GM21447 (cell line): ENCODE results near the gene ZFR2.
"Not testable (repeated sequence)": the region's sequence is repeated elsewhere in the genome, so short reads cannot be mapped to it uniquely, and the experiment has no call there.

Source experiments
- ATAC-seq: cut with Tn5 transposase; IDR thresholded peaks from one replicate; pipeline ENCODE4 v1.9.1; 2021; ENCODE audit not compliant: unreplicated experiment

The ZFR2 gene

DNA sequence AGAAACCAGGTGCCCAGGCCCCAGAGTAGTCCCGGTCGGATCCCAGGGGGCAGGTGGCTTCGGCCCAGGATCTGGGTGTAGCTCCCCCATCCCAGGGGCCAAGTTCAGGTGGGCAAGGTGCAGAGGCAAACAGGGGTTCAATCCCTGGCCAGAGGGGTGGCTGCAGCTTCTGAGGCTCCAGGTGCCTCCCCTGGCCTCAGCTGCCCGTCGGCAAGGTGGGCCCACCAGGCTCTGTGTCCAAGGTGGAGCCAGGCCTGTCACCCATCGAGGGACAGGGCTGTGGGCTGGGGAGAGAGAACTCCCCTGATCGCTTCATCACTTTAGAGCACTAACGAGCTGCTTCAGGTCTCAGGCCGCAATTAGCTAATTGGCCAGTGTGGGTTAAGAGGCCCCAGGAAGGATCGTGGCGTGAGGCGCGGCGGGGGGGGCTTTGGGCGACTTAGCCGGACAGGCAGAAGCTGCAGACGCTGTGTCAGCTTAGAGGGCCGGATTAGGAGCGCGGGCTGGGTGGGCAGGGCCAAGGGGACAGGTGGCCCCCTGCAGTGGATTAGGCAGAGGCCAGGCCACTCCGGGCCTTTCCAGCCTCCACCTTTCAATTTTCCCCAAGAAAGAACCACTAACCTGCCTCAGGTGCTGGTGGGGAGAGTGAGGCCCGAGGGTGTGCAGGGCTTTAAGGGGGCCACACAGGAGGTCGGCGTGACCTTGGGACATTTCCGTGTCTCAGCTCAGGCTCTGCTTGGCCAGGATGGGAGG, 94.0 kb downstream of the ZFR2 start:
- ATAC-seq, result no peak

DNA sequence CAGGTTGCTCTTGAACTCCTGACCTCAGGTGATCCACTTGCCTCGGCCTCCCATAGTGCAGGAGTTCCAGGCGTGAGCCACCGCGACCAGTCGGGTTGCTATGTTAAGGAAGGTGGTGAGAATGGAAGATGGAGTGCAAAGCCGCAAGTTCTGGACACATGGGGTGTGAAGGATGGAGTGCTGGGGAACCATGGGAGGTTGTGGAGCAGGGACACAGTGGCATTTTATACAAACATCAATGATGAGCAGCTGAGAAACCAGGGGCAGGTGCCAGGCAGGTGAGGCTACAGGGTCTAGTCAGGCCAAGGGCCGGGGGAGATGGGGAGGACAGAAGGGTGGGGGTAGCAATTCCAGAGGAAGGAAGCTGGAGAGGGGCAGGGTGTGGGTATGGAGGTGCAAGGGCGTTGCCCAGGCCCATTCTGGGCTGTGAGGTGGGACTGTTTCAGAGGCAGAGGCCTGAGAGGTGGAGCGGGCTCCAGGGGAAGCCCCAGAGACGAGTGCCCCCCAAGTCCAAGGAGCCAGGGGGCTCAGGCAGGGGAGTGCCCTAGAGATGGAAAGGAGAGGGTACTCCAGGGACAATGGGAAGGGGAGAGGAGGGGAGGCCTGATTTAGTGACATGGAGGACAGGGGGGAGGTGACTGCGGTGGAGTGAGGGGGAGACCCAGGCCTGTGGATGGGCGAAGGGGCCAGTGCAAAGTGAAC, 94.9 kb downstream of the ZFR2 start:
- ATAC-seq, result no peak

DNA sequence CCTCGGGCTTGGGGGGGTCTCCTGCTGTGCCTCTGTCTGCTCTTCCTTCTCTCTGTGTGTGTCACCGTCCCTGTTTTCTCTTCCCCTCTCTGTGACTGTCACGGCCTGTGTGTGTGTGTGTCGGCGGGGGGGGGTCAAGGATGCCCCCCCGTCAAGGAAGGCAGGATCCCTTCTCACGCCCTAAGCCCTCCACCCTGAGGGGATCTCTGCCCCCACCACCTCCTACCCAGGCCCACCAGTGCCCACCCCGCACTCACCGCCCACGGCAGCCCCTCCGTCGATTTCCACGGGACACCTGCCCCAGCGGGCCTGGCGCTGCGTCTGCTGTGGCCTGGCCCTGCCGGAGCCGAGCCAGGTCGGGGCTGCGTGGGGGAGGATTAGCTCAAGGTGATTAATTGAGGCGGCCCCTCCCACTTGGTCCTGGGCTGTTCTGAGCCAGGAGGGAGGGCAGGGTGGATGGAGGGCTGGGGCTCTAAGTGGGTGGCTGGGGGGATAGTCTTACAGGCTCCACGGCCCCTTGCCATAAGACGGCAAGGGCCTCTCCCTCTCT, 96.9 kb downstream of the ZFR2 start, which contains the start of gene RAX2:
RAX2 (minus strand) TSS at position 323 of the 550 bp plus-strand sequence. CDS start 486 bp downstream, outside the sequence.
- ATAC-seq, result no peak

DNA sequence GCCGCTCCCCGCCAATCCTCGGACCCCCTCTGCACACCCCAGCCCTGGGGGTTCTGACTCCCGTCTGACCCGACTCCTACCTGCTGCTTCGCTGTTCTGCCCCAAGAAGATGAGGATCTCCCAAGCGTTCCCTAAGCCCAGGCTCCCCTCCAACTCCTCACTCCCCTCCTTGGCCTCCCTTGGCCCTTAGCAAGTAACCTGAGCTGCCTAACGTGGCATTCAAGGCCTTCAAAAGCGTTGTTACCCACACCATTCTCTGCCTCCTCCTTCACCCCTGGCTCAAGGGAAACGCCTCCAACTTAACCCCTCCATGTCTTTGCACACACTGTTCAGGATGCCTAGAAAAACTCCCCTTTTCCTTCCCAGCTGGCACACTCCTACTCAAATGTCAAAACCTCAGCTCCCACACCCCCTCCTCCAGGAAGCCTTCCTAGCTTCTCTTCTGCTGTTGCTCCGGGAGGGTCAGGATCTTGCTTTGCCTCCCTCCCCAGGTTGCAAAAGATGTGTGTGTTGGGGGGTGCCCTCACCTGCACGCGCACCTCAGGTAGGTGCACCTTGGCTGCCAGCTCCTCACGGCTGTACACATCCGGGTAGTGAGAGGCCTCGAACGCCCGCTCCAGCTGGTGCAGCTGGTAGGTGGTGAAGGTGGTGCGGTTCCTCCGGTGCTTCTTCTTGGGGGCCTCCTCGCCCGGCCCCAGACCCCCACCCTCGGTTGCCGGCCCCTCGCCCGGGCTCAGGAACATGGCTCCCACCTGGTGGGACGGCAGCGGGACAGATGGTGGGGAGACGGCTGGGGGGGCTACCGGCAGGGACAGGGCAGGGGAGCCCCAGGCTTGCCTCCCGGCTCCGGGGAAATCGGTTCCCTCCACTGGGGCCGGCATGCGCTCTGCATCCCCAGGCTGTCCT, 97.6 kb downstream of the ZFR2 start:
- no peak for ATAC-seq

DNA sequence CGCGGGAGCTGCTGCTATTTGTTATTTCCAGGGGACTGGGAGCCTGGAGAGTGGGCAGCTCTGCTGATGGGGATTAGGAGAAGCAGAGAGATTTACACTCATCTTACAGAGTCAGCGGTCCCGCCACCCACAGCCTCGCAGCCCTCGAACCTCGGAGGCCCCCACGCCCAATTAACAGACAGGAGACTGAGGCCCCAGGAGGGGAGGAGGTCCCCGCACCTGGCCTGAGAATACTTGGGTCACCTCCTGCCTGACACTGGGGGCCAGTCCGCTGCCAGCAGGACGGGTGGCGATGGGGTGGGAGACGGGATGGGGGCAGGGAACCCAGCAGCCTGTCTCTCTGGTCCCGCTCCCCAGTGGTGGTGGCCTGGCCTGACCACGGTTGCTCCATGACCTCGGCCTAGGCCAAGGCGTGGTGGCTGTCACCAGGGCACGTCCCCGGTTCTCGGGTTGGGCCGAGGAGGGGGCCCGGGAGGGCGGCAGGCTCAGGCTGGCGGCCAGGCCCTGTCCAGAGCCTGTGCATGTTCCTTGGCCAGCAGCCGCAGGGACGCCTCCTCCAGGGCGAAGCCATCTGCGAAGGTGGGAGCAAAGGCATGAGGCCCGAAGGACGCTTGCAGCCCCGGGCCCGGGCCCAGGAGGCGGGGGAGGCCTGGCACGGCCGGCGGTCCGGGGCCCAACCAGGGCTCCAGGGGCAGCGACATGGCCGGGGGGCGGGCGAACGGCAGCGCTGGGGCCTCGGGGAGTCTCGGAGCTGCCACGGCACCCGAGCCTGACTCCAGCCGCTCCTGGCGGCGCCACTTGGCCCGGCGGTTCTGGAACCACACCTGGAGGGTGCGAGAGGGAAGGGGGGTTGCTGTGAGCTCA, 98.5 kb downstream of the ZFR2 start:
- no peak for ATAC-seq

DNA sequence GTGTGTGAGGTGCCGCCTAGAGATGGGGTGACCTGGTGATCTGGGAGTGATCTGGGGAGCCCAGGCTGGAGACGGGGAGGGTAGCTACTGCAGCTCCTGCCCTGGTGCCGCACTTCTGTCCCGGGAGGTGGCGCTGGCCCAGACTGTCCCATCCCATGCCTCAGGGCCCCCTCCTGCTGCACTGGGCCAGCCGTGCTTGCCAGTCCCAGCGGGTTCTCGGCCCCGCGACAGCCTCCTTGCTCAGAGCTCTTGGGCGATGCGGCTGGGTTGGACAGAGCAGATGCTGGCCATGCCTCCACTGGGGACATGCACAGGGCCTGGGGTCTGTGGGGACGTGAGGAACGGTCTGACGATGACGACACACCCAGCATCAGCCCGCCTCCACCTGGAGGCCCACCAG, 99.3 kb downstream of the ZFR2 start:
- no peak for ATAC-seq

DNA sequence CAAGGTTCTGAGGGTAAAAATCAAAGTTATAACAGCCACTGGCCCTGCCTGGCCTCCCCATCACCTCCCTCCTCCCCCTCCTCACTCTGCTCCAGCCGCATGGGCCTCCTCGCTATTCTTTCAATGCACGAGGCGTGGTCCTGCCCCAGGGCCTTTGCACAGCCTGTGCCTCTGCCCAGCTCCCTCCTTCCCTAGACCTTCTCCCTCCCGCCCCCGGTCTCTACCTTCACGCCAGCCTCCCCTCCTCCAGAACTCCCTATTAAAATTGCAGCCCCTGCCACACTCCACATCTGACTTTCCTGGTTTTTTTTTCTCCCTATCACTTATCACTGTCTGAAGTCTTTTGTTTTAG, 100.1 kb downstream of the ZFR2 start:
- no peak for ATAC-seq

DNA sequence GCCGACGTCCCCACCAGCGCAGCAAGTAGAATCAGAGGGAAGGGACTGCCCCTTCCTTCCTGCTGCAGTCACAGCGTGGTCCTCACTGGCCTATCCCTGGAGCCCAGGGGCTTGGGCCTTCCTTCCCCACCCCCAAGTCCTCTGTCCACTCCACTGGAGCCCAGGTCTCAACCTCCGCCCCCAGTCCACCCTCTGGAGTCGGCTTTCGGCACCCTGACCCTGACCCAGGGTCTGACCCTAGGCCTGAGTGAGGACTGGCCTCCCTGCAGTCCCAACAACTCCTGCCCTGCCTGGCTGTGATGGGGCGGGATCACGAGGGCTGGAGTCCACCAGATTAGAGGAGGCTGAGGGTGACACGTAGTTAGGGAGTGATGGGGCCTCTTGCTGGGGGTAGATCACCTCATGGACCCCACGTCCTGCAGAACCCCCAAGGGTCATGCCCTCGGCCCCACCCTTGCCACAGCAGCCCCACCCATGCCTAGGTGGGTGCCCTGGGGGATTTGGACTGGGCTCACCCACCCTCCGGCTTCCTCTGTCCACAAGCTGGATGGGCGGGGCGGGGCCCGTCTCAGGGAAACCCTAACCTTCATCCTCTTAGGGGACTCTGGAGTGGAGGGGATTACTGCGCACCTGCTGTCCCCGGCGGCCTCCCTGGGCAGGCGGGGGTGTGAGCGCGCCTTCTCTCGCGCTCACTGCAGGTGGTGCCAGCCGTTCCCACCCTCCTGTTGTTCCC, 100.7 kb downstream of the ZFR2 start:
- no peak for ATAC-seq

DNA sequence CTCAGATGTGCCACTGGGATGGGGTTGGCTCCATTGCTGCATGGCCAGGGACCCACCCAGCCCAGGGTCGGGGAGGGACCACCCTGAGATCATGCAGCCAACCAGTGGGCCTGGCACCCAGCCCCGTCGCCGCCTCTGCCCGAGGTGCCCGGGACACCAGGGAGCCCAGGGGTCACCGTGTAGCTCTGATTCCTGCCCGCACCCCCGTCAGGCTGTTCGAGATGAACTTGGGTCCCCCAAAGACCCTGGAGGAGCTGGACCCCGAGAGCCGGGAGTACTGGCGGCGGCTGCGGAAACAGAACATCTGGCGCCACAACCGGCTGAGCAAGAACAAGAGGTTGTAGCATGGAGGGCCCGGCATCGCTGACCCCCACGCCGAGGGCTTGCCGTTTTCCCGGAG, 101.8 kb downstream of the ZFR2 start:
- ATAC-seq, result no peak

DNA sequence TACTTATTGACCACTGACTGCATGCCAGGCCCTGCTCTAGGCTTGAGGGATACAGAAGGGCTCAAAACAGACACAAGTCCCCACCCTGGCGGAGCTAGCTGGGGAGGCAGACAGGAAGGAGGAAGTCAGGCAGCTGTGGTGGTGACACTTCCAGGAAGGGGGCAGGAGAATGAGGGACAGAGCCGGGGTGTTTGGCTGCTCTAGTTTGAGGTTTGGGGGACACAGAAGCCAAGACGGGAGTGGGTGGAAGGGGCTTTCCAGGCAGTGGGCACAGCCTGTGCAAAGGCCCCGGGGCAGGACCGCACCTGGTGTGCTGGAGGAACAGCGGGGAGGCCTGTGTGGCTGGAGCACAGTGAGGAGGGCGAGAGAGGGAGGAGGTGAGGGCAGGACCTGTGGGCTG, 102.3 kb downstream of the ZFR2 start:
- ATAC-seq, result no peak

DNA sequence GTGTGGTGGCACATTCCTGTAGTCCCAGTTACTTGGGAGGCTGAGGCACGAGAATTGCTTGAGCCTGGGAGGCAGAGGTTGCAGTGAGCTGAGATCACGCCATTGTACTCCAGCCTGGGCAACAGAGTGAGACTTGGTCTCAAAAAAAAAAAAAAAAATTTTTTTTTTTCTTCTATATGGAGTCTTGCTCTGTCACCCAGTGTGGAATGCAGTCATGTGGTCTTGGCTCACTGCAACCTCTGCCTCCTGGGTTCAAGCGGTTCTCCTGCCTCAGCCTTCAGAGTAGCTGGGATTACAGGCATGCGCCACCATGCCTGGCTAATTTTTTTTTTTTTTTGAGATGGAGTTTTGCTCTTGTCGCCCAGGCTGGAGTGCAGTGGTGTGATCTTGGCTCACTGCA, 103.1 kb downstream of the ZFR2 start:
- ATAC-seq, result not testable (repeated sequence)

DNA sequence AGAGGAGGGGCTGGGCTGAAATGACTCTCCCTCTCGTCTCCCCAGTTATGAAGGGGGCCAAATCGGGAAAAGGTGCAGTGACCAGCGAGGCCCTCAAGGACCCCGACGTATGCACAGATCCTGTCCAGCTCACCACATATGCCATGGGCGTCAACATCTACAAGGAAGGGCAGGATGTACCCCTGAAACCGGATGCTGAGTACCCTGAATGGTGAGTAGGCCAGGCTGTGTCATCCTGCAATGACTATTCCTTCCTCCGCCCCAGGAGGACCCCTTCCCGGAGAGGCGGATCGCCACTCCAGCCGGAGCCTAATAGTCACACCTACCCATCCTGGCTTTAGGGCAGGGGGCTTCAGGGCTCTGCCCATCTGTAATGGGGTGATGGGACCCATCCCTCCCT, 103.7 kb downstream of the ZFR2 start:
- ATAC-seq, result no peak

DNA sequence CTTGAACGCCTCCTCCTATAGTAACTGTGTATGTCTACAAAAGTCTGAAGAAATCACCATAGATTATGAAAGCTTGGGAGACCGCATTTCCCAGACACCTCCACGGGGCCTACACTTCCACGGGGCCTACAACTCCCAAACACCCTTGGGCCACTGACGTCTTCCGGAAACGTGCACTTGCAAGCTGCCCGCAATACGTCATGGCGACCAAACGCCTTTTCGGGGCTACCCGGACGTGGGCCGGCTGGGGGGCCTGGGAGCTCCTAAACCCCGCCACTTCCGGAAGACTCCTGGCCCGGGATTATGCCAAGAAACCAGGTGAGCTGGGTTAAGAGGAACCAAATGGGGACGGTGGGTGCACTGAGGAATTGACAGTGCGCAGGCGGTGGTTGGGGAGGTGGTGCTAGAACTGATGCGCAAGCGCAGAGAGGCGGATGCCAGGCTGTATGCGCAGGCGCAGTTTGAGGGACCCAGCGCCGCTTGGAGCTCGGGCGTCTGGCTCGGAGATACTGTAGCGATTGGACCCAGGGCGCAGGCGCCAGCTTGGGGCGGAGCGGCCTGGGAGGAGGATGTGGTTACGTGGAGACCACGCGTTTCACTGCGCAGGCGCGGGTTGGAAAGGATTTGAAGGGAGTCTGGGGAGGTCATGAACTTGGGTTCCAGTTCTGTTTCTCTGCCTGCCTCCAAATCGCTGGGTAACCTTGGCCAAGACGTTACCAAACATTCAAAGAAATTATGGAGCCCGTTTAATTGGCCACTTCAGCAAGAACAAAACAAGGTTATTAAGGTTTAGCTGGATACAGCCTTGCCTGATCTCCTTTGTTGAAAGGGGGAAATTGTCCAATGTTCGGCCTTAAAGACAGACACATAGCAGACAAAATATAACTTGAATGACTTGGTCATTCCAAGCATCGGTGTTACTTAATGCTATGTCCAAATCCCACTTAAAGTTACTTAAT, 106.1 kb downstream of the ZFR2 start, which contains the start of gene MRPL54:
MRPL54 (plus strand) TSS at position 182 of the 959 bp plus-strand sequence; CDS start at position 201, 19 bp downstream.
- peak; percentile 66 for ATAC-seq

DNA sequence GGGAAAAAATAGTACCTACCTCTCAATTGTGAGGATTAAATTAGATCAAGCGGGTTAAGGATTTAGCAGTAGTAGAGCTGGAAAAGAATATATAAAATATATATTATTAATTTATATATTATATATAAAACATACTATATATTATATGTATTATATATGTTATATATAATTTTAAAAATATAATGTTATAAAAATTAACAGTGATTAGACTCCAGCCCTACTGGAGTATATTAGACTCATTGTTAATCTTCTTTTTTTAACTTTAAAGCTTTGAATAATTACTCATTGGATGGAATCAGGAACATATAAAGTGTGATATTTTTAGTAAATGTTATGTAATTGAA, 106.7 kb downstream of the ZFR2 start:
- ATAC-seq, result no peak

DNA sequence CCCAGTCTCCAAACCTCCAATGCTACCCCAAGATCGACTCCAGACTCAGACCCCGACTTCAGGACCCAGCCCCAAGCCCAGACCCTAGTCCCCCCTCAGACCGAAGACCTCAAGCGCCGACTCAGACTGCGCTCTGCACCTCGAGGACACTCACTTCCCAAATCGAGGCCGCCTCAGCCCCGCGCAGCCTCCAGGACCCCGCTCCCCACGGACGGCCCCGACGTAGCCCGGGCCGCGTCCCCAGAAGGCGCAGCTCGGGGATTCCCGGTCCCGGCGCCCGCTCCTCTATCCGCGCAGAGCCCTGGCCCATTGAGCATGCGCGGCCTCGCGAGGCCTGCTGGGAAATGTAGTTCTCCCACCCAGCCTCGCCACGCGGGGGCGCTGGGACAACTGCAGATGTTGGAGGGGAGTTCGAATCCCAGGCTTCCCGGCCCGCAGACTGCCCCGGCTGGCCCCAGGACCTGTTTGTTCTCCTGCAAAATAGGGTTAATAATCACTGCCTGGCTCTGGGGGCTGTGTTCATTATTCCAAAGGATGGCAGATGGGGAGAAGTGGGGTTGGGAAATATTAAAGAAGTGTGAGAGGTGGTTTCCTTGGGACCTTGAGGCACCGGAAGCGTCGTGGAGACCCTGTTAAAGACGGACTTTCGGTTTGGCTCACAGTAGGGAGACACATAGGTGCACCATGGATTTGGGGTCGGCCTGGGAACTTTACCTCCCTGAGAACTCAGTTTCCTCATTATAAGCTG, 107.3 kb downstream of the ZFR2 start, which contains the start of gene APBA3:
APBA3 (minus strand) TSS at position 311 of the 748 bp plus-strand sequence. CDS start 1,428 bp downstream, outside the sequence.
- peak; percentile 30 for ATAC-seq

DNA sequence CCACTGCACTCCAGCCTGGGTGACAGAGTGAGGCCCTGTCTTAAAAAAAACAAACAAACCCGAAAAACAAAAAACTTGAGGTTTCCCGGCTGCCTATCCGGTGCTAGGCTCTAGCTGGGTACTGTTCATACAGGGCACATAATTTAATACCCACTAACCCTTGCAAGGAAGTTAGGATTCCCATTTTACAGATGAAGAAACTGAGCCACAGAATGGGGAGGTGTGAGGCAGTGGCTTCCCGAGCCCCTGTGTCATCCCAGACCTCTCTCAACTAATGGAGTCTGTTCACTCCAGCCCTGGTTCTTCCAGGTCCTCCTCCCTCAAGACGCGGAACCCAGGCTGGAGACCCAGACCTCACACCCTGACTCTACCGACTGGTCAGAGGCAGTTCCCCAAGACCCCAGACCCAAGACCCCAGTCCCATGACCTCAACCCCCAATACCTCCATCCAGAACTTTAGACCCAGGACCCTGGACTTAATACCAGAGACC, 107.9 kb downstream of the ZFR2 start:
- no peak for ATAC-seq

DNA sequence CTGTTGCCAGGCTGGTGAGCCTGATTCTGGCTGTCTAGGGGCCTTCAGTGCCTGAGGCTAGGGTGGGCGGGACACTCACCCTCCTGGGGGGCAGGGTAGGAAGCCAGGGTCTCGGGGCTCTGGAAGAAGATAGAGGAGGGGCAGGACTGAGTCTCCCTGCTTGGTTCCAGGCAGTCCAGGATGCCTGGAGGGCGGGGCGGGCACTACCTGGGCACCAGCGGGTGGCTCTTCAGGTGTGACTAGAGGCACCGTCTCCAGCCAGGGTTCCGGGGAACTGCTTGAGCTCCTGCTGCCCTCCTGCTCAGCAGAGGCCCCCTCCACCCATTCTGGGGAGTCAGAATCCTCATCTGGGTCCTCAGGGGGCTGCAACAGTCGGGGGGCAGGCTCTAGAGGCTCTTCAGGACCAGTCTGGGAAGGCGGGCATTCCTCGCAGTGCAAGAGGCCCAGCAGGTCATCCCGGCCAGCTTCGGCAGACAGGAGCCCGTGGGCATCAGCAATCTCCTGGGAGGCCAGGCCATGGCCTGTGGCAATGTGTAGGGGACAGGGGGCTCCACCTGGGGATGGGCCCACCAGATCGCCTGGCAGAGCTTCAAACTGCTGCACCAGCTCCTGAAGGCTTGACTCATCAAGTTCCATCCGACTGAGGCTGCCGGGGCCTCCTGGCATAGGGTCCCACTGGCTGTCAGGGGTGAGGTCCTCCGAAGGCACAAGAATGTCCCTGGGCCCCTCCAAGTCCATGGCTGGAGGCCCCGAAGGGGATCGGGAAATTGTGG, 109.2 kb downstream of the ZFR2 start:
- no peak for ATAC-seq
